ENCODE measurements around the gene TMEM178B. TPM values are rescaled to one million over a fixed set of nuclear protein-coding genes. Genes with fewer than 3 reads are reported as not detected.

TMEM178B gene
- total and polyA plus RNA-seq, 9 of the 15 experiments (the other 6 are each of a cell fraction or from before 2014, with no cell fraction given): under 0.01 to 0.03 (median 0.01) TPM; not detected in 5

DNA sequence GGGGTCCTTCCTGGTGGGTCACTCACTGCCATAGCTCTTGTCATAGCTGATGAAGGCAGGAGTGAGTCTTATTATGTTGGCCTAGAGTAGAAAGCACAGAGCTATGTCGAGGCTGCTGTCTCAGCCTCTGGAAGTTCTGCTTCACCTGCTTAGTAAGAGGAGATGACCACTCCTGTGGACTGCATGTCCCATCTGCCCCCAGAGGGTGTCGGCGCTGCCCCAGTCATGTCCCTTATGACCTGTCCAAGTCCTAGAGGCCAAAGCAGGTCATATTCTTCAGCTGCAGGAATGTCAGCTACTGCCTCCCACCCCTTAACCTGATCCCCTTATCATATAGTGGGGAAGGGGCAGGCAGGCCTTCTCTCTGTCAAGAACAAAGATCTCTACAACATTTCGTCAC lies 405.0 kb downstream of the TMEM178B start:
- no peaks in the 10 kb centered on the region for H3K4me1 ChIP-seq (replicated peaks in 1 of 2; ENCODE audit: control insufficient read depth in 2 of 2, insufficient read depth in 2 of 2, low read length in 2 of 2)
- BruUV-seq (replicated peaks): no TSS peak
- TF ChIP-seq ZNF134 (CRISPR knock-in tag; conservative IDR thresholded peaks at IDR 0.05): 0 out of 2 replicates have a peak, but pooled peaks have one; percentile 33
- TF ChIP-seq SMC3 (conservative IDR thresholded peaks at IDR 0.05; ENCODE audit: insufficient read depth, low read depth, low read length): no peak
- ATAC-seq (peak; percentile 50; the same call in 2 of the 3 replicates), DNase-seq (ENCODE audit: extremely low read depth in 1 of 4, low spot score in 3 of 4) (no peak), FAIRE-seq (no peak)
- no peaks in the 10 kb centered on the region for H3K79me2 ChIP-seq (ENCODE audit: control insufficient read depth, insufficient read depth, low read length)
- H3K27me3 ChIP-seq (ENCODE audit: control insufficient read depth in 2 of 2, insufficient read depth in 2 of 2, low read length in 2 of 2): peaks cover 15 to 26% of the 10 kb centered on the region in 2 experiments; a peak in 4 of 5 replicates
- no peaks in the 10 kb centered on the region for H3K9me1 ChIP-seq (ENCODE audit: control insufficient read depth, insufficient read depth, low read length)
- intact Hi-C loops (cut with micrococcal nuclease) (no loop called here), in situ Hi-C loops (cut with MboI) (no loop called here)
- ChIA-PET POLR2A (interaction anchor here (0.6 kb wide), 1 partner anchor 14 kb away, joined by 3 read pairs; no protein-coding TSS in a partner anchor), CTCF (ENCODE audit: low intra/inter-chr PET ratio) (no interaction called here)
- H3K9me3 ChIP-seq (replicated peaks; ENCODE audit: control insufficient read depth, insufficient read depth, low read depth, low read length): no peaks in the 10 kb centered on the region
- no peak overlapping the region for H2AFZ ChIP-seq (ENCODE audit: low read depth, low read length)
- no peak overlapping the region for H3K9ac ChIP-seq (ENCODE audit: insufficient read depth in 1 of 2, low read depth in 2 of 2, low read length in 2 of 2)
- no peaks in the 10 kb centered on the region for H3K36me3 ChIP-seq (ENCODE audit: control insufficient read depth, insufficient read depth, low read length)
- H3K4me2 ChIP-seq (ENCODE audit: insufficient read depth, low read length): no peak overlapping the region
- no peaks in the 10 kb centered on the region for H4K20me1 ChIP-seq (replicated peaks; ENCODE audit: control insufficient read depth, insufficient read depth, low read length)
- no peak overlapping the region for H3K4me3 ChIP-seq
- H3K27ac ChIP-seq (ENCODE audit: extremely low read depth, low read depth, low read length): no peak overlapping the region
- WGBS (ENCODE audit: insufficient coverage, low coverage, missing lambda C conversion rate): 0% methylated on average over 4 of the region's 4 CpGs

DNA sequence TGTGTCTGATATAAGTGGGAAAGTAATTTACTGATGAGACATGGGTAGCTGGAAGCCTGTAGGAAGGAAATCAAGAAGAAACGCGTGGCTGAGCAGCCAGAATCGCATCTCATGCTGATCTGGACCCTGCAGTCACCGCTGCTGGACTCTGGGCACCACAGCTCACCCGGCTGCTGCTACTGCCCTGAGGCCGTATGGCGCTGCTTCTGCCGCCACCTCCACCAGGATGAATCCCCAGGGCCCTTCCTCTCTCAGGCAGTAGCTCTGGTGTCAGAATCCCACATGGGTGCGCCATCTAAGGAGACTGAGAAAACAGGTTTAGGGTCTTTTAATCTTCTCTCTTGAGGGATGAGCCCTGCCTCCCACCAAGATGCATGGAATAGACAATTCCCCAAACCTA lies 407.1 kb downstream of the TMEM178B start:
- H3K27me3 ChIP-seq (ENCODE audit: control insufficient read depth in 2 of 2, insufficient read depth in 2 of 2, low read length in 2 of 2): peaks cover 11 to 30% of the 10 kb centered on the region in 2 experiments; a peak in 4 of 5 replicates
- no peak overlapping the region for H3K4me3 ChIP-seq
- H3K9me3 ChIP-seq (replicated peaks; ENCODE audit: control insufficient read depth, insufficient read depth, low read depth, low read length): no peaks in the 10 kb centered on the region
- H3K79me2 ChIP-seq (ENCODE audit: control insufficient read depth, insufficient read depth, low read length): no peaks in the 10 kb centered on the region
- no peaks in the 10 kb centered on the region for H3K4me1 ChIP-seq (replicated peaks in 1 of 2; ENCODE audit: control insufficient read depth in 2 of 2, insufficient read depth in 2 of 2, low read length in 2 of 2)
- H3K9me1 ChIP-seq (ENCODE audit: control insufficient read depth, insufficient read depth, low read length): no peaks in the 10 kb centered on the region
- CTCF ChIA-PET (ENCODE audit: low intra/inter-chr PET ratio): no interaction called here
- H4K20me1 ChIP-seq (replicated peaks; ENCODE audit: control insufficient read depth, insufficient read depth, low read length): no peaks in the 10 kb centered on the region
- no peak for ATAC-seq
- BruUV-seq (replicated peaks): no TSS peak
- intact Hi-C loops (cut with micrococcal nuclease): no loop called here
- in situ Hi-C loops (cut with MboI): no loop called here
- no peak overlapping the region for H3K4me2 ChIP-seq (ENCODE audit: insufficient read depth, low read length)
- POLR2A ChIA-PET: interaction anchor here (1.0 kb wide), 1 partner anchor 78 kb away, joined by 4 read pairs; no protein-coding TSS in a partner anchor
- no peak for FAIRE-seq
- no peak overlapping the region for H2AFZ ChIP-seq (ENCODE audit: low read depth, low read length)
- H3K27ac ChIP-seq (ENCODE audit: extremely low read depth, low read depth, low read length): no peak overlapping the region
- no peak for DNase-seq (ENCODE audit: extremely low read depth in 1 of 4, low spot score in 3 of 4)
- H3K9ac ChIP-seq (ENCODE audit: insufficient read depth in 1 of 2, low read depth in 2 of 2, low read length in 2 of 2): no peak overlapping the region
- 3% methylated on average over 9 of the region's 9 CpGs for WGBS (ENCODE audit: insufficient coverage, low coverage, missing lambda C conversion rate)
- H3K36me3 ChIP-seq (ENCODE audit: control insufficient read depth, insufficient read depth, low read length): no peaks in the 10 kb centered on the region
- TF ChIP-seq NELFE (IDR thresholded peaks at IDR 0.05; ENCODE audit: insufficient read depth, insufficient read length) (no peak), NR2C2 (CRISPR knock-in tag; IDR thresholded peaks at IDR 0.05) (no peak), NR2C2 (tag; IDR thresholded peaks at IDR 0.05) (no peak), ZEB2 (IDR thresholded peaks at IDR 0.05) (no peak), RBM22 (IDR thresholded peaks at IDR 0.05; ENCODE audit: low read depth, low read length, poor library complexity, severe bottlenecking) (no peak), MCM2 (IDR thresholded peaks at IDR 0.05; ENCODE audit: low read depth) (no peak), ZNF507 (tag; conservative IDR thresholded peaks at IDR 0.05) (no peak), POU5F1 (IDR thresholded peaks at IDR 0.05; ENCODE audit: borderline replicate concordance, low read depth, low read length, partially characterized antibody) (no peak)
- TF ChIP-seq, protein P1, sequence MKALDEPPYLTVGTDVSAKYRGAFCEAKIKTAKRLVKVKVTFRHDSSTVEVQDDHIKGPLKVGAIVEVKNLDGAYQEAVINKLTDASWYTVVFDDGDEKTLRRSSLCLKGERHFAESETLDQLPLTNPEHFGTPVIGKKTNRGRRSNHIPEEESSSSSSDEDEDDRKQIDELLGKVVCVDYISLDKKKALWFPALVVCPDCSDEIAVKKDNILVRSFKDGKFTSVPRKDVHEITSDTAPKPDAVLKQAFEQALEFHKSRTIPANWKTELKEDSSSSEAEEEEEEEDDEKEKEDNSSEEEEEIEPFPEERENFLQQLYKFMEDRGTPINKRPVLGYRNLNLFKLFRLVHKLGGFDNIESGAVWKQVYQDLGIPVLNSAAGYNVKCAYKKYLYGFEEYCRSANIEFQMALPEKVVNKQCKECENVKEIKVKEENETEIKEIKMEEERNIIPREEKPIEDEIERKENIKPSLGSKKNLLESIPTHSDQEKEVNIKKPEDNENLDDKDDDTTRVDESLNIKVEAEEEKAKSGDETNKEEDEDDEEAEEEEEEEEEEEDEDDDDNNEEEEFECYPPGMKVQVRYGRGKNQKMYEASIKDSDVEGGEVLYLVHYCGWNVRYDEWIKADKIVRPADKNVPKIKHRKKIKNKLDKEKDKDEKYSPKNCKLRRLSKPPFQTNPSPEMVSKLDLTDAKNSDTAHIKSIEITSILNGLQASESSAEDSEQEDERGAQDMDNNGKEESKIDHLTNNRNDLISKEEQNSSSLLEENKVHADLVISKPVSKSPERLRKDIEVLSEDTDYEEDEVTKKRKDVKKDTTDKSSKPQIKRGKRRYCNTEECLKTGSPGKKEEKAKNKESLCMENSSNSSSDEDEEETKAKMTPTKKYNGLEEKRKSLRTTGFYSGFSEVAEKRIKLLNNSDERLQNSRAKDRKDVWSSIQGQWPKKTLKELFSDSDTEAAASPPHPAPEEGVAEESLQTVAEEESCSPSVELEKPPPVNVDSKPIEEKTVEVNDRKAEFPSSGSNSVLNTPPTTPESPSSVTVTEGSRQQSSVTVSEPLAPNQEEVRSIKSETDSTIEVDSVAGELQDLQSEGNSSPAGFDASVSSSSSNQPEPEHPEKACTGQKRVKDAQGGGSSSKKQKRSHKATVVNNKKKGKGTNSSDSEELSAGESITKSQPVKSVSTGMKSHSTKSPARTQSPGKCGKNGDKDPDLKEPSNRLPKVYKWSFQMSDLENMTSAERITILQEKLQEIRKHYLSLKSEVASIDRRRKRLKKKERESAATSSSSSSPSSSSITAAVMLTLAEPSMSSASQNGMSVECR (CRISPR knock-in tag; IDR thresholded peaks at IDR 0.05): no peak
